IMR-90 (cell line): ENCODE measurements around the gene PYGL.

Experiments used
- CEBPB ChIP-seq: IDR thresholded peaks from 2 replicates; pipeline ENCODE4 v1.6.1; 2012; ENCODE audit warnings: low read depth, low read length, improper control_type of control experiment
- CTCF ChIP-seq: conservative IDR thresholded peaks from 2 replicates; pipeline ENCODE4 v1.5.1; 2012; ENCODE audit warnings: mild to moderate bottlenecking, low read depth, low read length, improper control_type of control experiment
- MAZ ChIP-seq: IDR thresholded peaks from 2 replicates; pipeline ENCODE4 v1.6.1; 2012; ENCODE audit warnings: low read depth, mild to moderate bottlenecking, low read length, improper control_type of control experiment, moderate library complexity, borderline replicate concordance
- MXI1 ChIP-seq: IDR thresholded peaks from 2 replicates; pipeline ENCODE4 v1.6.1; 2012; ENCODE audit warnings: low read depth, mild to moderate bottlenecking, low read length, moderate library complexity, borderline replicate concordance
- POLR2A ChIP-seq: IDR thresholded peaks from 2 replicates; pipeline ENCODE4 v1.6.1; 2012; ENCODE audit warnings: mild to moderate bottlenecking, low read depth, low read length
- RAD21 ChIP-seq: IDR thresholded peaks from 2 replicates; pipeline ENCODE4 v1.6.1; 2012; ENCODE audit warnings: low read length, improper control_type of control experiment
- RCOR1 ChIP-seq: IDR thresholded peaks from 2 replicates; pipeline ENCODE4 v1.6.1; 2012; ENCODE audit warnings: mild to moderate bottlenecking, low read length, improper control_type of control experiment; ENCODE audit not compliant: insufficient replicate concordance
- RFX5 ChIP-seq: IDR thresholded peaks from 2 replicates; pipeline ENCODE4 v1.8.0; 2012; ENCODE audit warnings: low read depth, mild to moderate bottlenecking, low read length, moderate library complexity
- SMC3 ChIP-seq: fragments of 150-350 bp; IDR thresholded peaks from 2 replicates; pipeline ENCODE4 v1.6.1; 2016; ENCODE audit warnings: low read depth, mild to moderate bottlenecking, antibody characterized with exemption, low read length, moderate library complexity

- TF ChIP-seq CTCF (no peak), MAZ (no peak), CEBPB (no peak), RCOR1 (no peak), RAD21 (no peak), POLR2A (no peak), SMC3 (no peak), MXI1 (no peak), RFX5 (no peak)
Measured at GRCh38 chr14:50892255-50892654, 52.0 kb downstream of the PYGL start.
